ENCODE measurements around the gene SHCBP1L.
A peak's percentile ranks its signal among the peaks of the same experiment; 100 is the strongest.
"Not testable (repeated sequence)": the region's sequence is repeated elsewhere in the genome, so short reads cannot be mapped to it uniquely, and the experiment has no call there.

SHCBP1L gene

GRCh38 chr1:182962554-182963115, 9.7 kb upstream of the SHCBP1L start:
- DNase-seq: peak; percentile 14

DNA sequence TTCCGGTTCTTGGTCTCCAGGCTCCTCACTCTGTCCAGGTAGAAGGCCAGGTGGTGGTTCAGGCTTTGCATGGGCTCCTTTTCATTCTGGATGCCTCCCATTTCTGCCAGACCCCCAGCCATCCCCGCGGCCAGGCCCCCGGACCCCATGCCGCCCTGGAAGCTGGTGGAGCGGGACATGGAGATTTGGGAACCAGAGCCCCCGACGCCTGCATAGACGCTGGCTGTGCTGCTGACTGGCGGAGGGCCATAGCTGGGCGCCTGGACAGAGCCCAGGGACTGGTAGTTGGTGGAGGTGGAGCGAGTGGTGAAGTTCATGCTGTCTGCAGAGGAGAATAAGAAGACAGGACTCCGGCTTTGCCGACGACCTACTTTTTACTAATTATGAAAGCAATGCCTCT, 7.1 kb upstream of the SHCBP1L start:
- no peak for DNase-seq

DNA sequence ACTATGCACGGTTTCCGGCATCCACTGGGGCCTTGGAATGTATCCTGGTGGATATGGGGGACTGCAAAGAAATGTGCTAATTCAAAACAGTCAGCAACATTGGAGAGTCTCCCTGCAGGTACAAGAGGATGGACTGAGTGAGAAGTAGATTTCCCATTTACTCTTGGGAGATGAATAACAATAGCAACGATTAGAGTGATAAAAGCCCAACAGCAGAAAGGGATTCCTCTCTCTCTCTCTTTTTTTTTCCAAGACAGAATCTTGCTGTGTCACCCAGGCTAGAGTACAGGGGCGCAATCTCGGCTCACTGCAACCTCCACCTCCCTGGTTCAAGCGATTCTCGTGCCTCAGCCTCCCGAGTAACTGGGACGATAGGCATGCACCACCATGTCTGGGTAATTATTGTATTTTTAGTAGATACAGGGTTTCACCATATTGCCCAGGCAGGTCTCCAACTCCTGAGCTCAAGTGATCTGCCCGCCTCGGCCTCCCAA, 5.0 kb upstream of the SHCBP1L start:
- DNase-seq: no peak

DNA sequence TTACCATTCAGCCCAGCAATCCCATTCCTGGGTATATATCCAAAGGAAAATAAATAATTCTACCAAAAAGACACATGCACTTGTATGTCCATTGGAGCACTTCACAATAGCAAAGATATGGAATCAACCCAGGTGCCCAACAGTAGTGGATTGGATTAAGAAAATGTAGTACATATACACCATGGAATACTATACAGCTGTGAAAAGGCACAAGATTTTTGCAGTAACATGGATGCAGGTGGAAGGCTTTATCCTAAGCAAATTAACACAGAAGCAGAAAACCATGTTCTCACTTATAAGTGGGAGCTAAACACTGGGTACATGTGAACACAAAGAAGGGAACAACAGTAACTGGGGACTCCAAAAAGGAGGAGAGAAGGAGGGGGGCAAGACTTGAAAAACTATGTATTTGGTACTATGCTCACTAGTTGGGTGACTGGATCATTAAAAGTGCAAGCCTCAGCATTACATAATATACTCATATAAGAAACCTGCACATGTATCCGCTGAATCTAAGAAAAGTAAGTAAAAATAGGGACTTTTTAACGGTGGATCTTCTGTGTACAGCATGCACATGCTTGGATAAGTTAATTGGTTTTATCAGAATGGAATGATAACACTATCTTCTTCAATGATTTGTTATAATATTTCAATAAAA, 3.9 kb upstream of the SHCBP1L start:
- DNase-seq: no peak

- DNase-seq: no peak
Measured at GRCh38 chr1:182955596-182956588, 2.9 kb upstream of the SHCBP1L start.

- DNase-seq: no peak
Measured at GRCh38 chr1:182953826-182954225, 860 bp upstream of the SHCBP1L start.

DNA sequence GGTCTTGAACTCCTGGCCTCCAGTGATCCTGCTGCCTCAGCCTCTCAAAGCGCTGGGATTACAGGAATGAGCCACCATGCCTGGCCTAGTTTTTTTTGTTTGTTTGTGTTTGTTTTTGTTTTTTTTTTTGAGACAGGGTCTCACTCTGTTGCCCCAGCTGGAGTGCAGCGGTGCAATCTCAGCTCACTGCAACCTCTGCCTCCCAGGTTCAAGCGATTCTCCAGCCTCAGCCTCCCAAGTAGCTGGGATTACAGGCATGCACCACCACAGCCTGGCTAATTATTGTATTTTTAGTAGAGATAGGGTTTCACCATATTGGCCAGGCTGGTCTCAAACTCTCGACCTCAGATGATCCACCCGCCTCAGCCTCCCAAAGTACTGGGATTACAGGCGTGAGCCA, 9.6 kb downstream of the SHCBP1L start:
- DNase-seq: not testable (repeated sequence)

GRCh38 chr1:182942145-182942544, 10.8 kb downstream of the SHCBP1L start:
- DNase-seq: not testable (repeated sequence)

- DNase-seq: no peak
Measured at GRCh38 chr1:182939413-182939812, 13.6 kb downstream of the SHCBP1L start.

DNA sequence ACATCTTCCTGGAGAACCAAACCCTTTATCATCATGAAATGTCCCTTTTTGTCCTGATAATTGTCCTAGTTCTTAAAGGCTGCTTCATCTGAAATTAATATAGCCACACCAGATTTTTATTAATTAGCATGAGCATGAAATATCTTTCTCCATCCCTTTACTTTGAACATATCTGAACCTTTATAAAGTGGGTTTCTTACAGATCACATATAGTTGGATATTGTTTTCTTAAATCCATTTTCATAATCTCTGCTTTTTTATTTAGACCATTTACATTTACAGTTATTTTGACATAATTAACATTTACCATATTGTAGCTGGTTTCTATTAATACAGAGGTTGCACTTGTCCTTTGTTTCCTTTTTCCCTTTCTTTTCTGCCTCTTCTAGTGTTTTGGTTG, 17.2 kb downstream of the SHCBP1L start:
- DNase-seq: no peak

DNA sequence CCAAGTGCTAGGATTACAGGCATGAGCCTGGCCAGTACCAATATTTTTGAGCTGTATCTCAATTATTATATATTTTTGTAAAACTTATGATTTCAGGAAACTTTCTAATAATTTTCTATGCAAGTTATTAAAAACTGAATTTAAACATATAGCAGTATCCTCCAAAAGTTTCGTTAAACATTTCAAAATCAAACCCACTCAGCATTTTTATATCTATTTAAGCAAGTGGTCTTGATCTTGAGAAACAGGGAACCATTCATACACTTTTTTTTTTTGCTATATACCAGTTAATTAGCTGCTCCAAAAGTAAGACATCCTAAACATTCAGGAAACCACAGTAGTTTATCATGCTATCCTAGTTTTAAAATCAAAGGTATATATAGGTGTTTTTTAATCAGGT, 22.0 kb downstream of the SHCBP1L start:
- no peak for DNase-seq

- DNase-seq: no peak
Measured at GRCh38 chr1:182927693-182928433, 25.1 kb downstream of the SHCBP1L start.

- no peak for DNase-seq
Measured at GRCh38 chr1:182925661-182926060, 27.3 kb downstream of the SHCBP1L start.

- DNase-seq: no peak
Measured at GRCh38 chr1:182917378-182917777, 35.6 kb downstream of the SHCBP1L start.

DNA sequence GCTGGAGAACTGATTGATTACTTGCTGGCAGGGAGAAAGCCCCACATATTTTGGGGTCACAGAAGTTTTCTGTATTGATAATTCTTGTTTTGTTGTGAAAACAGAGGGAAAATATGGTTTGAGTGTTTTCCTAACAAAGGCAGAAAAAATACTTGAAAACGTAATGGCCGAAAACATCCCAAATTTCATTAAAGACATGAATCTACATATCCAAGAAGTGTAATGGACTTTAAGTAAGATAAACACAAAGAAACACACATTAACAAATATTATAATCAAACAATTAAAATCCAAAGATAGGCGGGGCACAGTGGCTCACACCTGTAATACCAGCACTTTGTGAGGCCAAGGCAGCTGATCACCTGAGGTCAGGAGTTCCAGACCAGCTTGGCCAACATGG, 39.6 kb downstream of the SHCBP1L start:
- no peak for DNase-seq

DNA sequence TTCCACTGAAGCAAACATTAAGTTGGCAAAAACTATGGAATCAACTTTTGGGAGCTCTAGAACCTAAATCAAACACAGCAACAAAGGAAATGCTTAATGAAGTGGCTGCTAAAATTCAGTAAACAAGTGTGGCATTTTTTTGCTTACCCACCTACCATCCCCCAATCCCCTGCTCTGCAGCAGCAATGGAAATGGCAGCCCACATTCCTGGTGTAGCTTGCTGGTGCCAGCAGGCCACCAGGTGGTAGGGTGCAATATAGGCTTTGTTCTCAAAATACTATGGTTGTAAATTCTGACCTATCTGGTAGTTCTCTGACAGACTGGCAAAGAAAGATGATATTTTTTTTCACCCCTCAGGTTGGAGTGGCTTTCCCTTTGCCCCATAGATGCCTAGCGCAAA, 42.8 kb downstream of the SHCBP1L start:
- DNase-seq: no peak

DNA sequence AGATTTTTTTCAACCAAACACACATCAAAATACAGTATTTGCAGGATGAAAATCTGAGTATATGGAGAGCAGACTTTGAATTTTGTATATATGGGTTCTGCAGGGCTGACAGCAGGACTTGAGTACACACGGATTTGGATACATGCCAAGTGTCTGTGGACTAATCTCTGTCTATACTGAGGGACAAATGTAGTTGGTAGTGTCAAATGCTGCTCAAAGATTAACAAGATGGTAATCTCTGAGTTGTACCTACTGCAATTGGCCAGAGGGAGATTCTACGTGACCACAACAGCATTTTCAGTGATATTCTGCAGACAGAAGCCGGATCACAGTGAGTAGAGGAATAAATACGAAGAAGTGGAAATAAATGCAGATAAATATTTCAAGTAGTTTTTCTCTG, 43.4 kb downstream of the SHCBP1L start:
- DNase-seq: no peak

- DNase-seq: no peak
Measured at GRCh38 chr1:182905321-182905720, 47.6 kb downstream of the SHCBP1L start.

- DNase-seq: not testable (repeated sequence)
Measured at GRCh38 chr1:182901946-182902345, 51.0 kb downstream of the SHCBP1L start.

- no peak for DNase-seq
Measured at GRCh38 chr1:182897696-182898095, 55.3 kb downstream of the SHCBP1L start.

GRCh38 chr1:182890927-182891610, 61.9 kb downstream of the SHCBP1L start:
- no peak for DNase-seq

DNA sequence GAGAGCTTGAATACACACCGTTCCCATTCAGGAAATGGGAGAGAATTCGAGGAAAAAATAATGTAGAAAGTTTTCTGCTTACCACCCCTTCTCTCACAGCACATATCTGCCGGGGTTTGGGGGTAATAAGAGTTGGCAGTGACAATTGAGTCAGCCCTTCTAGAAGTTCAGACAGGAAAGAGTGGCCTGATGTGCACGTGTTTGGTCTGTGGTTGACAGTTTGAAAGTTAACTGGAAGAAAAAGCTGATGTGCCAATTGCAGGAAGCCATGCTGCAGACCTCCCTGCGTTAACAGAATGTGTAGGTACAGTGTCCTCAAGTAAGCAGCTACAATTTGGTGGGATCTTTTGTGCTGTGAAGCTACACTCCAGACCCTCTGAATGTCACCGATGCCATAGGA, 63.0 kb downstream of the SHCBP1L start:
- DNase-seq: peak; percentile 31
